ENCODE data around the gene HIVEP3.
A peak's percentile ranks its signal among the peaks of the same experiment; 100 is the strongest.

The HIVEP3 gene

GRCh38 chr1:41640756-41641474 is 277.8 kb downstream of the HIVEP3 start:
- Histone ChIP-seq H3K27ac (no peak overlapping the region), H3K4me3 (no peak overlapping the region)
- TF ChIP-seq CTCF (IDR thresholded peaks at IDR 0.05) = no peak
- DNase-seq (ENCODE audit: low spot score) = no peak

- no peak for DNase-seq (ENCODE audit: low spot score)
- H3K4me3 ChIP-seq = no peak overlapping the region
- no peak for TF ChIP-seq CTCF (IDR thresholded peaks at IDR 0.05)
- H3K27ac ChIP-seq = no peak overlapping the region
Observed at GRCh38 chr1:41640141-41640751, 278.5 kb downstream of the HIVEP3 start.

DNA sequence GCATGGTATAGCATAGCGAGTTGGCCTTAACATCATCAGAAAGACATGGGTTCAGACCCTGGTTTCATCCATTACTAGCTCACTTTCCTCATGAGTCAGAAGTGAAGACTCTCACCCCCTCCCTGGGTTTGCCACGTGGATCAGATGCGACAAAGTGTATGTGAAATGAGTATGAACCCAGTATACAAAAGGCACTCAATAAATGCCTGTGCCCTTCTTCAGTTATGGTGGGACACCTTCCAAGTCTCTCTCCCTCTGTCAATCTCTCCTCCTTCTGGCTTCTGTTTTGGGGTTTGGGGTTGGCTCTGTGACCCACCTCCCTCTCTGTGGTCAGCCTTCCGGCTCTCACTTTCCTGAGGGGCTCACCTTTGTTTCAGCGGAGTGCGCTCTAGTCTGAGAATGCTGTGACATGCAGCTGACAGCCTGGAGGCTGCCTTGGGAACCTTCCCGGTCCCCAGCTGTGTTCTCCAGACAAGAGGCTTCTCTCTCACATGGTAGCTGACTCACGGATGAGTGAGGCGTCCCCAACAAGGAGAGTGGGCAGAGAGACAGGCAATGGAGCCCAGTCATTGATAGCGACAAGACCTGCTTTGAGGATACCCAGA is 279.3 kb downstream of the HIVEP3 start:
- Histone ChIP-seq H3K4me3 (no peak overlapping the region), H3K27ac (no peak overlapping the region)
- DNase-seq (ENCODE audit: low spot score) = peak; percentile 58
- no peak for TF ChIP-seq CTCF (IDR thresholded peaks at IDR 0.05)

DNA sequence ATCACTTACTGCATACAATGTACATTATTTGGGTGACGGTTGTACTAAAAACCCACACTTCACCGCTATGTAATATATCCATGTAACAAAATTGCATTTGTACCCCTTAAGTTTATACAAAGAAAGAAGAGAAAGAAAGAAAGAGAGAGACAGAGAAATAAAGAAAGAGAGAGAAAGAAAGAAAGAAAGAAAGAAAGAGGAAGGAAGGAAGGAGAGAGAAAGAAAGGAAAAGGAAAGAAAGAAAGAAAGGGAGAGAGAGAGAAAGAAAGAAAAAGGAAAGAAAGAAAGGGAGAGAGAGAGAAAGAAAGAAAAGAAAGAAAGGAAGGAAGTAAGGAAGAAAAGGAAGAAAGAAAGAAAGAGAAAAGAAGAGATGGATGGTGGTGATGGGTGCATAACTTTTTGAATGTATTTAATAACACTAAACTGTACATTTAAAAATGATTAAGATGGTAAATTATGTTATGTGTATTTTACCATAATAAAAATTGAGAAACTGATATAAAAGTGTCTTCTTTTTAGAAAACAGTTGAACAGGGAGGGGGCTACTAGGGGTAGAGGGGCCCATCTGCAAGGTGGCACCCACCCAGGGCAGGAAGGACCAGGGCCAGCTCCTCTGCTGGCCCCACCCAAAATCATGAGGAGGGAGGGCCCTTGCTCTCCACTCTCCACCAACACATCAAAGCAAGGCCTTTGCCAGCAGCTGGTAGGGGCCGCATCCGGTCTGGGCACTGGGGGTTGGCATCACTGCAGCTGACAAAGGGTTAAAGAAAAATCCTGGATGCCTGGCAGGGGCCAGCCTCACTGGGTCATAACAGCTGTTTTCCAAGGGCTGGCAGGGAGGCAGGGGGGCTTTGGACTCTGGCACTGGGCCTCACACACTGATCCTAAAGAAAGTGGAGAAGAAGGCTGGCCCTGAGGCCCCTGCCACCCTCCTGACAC is 280.4 kb downstream of the HIVEP3 start:
- DNase-seq (ENCODE audit: low spot score) = no peak
- H3K27ac ChIP-seq = no peak overlapping the region
- H3K4me3 ChIP-seq = no peak overlapping the region
- no peak for TF ChIP-seq CTCF (IDR thresholded peaks at IDR 0.05)

- DNase-seq (ENCODE audit: low spot score) = no peak
- Histone ChIP-seq H3K4me3 (no peak overlapping the region), H3K27ac (no peak overlapping the region)
- no peak for TF ChIP-seq CTCF (IDR thresholded peaks at IDR 0.05)
Observed at GRCh38 chr1:41637367-41637766, 281.4 kb downstream of the HIVEP3 start.

DNA sequence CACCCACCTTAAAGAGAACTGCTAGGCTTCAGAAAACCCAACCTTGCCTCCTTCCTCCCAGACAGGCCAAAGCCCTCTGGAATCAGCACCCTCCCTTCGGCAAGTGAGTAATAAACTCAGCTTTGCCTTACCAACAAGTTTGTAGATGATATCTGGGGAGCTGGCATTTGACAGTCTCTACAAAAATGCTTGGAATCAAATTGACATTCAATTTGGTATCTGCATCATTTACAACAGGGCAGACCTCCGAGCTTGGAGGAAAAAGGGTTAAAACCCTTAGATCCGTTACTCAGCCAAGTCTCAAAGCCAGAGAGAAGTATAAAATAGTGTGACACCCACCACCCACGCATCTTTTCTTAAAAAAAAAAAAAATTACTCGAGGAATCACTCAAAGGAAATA is 285.0 kb downstream of the HIVEP3 start:
- no peak for DNase-seq (ENCODE audit: low spot score)
- no peak overlapping the region for H3K27ac ChIP-seq
- no peak overlapping the region for H3K4me3 ChIP-seq
- no peak for TF ChIP-seq CTCF (IDR thresholded peaks at IDR 0.05)

Measured in coronary artery (tissue), 2 donors.